Right lung (tissue), 5 donors: ENCODE data around the gene C1orf198. TPM values are rescaled to one million over a fixed set of nuclear protein-coding genes. Genes with fewer than 3 reads are reported as not detected.

ENCODE experiments used
- DNase-seq, 2 donors: peaks; one replicate each; pipeline ENCODE4 v3.0.0-alpha.2; 2013
- polyA plus RNA-seq, 5 donors: library from polyadenylated mRNA; unstranded; fragments of 120-200 nt; gene quantifications; one replicate each; pipeline versions ENCODE4 v1.2.1 to v1.2.3, GENCODE V29; 2013; ENCODE audit warnings: inconsistent platforms in 1 of 5, low replicate concordance in 1 of 5; ENCODE audit not compliant: insufficient read length in 5 of 5, insufficient read depth in 1 of 5

Gene C1orf198
- polyA plus RNA-seq, 5 donors, result 68.7 to 92.3 (median 80.9) TPM

GRCh38 chr1:230895452-230895851, 27.1 kb upstream of the C1orf198 start:
- no peak for DNase-seq

- no peak for DNase-seq
These were observed 26.3 kb upstream of the C1orf198 start for GRCh38 chr1:230894664-230895063.

GRCh38 chr1:230894032-230894431, 25.7 kb upstream of the C1orf198 start:
- no peak for DNase-seq

- no peak for DNase-seq
These were observed 23.7 kb upstream of the C1orf198 start for GRCh38 chr1:230892018-230892491.

- DNase-seq, result no peak
These were observed 23.1 kb upstream of the C1orf198 start for GRCh38 chr1:230891413-230891812.

- DNase-seq, result no peak
These were observed 16.3 kb upstream of the C1orf198 start for GRCh38 chr1:230884646-230885045.

- no peak for DNase-seq
These were observed 15.6 kb upstream of the C1orf198 start for GRCh38 chr1:230883967-230884366.

GRCh38 chr1:230879778-230880177, 11.5 kb upstream of the C1orf198 start:
- no peak for DNase-seq

GRCh38 chr1:230878591-230878990, 10.3 kb upstream of the C1orf198 start:
- no peak for DNase-seq

GRCh38 chr1:230877924-230878590, 9.7 kb upstream of the C1orf198 start:
- no peak for DNase-seq

GRCh38 chr1:230877146-230877923, 9.0 kb upstream of the C1orf198 start:
- no peak for DNase-seq

- no peak for DNase-seq
These were observed 8.3 kb upstream of the C1orf198 start for GRCh38 chr1:230876660-230877059.

GRCh38 chr1:230875370-230875769, 7.0 kb upstream of the C1orf198 start:
- DNase-seq, result no peak

- no peak for DNase-seq
These were observed 2.6 kb upstream of the C1orf198 start for GRCh38 chr1:230870916-230871315.

GRCh38 chr1:230869500-230869899, 1.2 kb upstream of the C1orf198 start:
- DNase-seq, result no peak

- DNase-seq, result peak in 1 of 2 donors; percentile 56
These were observed 540 bp upstream of the C1orf198 start for GRCh38 chr1:230868736-230869385.

- no peak for DNase-seq
These were observed 1.0 kb downstream of the C1orf198 start for GRCh38 chr1:230867101-230867902.

- DNase-seq, result no peak
These were observed 1.9 kb downstream of the C1orf198 start for GRCh38 chr1:230866171-230867070.

- DNase-seq, result no peak
These were observed 3.1 kb downstream of the C1orf198 start for GRCh38 chr1:230865062-230865817.

GRCh38 chr1:230864441-230864840, 3.9 kb downstream of the C1orf198 start:
- no peak for DNase-seq
